ENCODE results near the gene ZNF616.

DNA sequence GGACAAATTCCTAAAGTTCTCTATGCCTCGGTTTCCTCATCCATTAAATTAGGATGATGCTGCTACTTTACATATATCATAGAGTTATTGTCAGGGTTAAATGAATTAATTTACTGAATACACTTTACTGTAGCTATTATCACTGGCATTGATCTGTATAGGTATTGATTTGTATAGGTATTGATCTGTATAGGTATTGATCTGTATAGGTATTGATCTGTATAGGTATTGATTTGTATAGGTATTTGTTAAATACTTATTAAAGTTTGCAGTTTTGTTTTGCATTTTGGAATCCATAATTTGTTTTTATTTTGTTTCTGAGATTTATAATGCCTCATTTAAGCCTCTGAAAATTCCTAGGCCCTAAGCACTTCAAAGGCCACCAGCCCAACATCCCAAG lies 47.7 kb upstream of the ZNF616 start:
- TF ChIP-seq, protein P1, sequence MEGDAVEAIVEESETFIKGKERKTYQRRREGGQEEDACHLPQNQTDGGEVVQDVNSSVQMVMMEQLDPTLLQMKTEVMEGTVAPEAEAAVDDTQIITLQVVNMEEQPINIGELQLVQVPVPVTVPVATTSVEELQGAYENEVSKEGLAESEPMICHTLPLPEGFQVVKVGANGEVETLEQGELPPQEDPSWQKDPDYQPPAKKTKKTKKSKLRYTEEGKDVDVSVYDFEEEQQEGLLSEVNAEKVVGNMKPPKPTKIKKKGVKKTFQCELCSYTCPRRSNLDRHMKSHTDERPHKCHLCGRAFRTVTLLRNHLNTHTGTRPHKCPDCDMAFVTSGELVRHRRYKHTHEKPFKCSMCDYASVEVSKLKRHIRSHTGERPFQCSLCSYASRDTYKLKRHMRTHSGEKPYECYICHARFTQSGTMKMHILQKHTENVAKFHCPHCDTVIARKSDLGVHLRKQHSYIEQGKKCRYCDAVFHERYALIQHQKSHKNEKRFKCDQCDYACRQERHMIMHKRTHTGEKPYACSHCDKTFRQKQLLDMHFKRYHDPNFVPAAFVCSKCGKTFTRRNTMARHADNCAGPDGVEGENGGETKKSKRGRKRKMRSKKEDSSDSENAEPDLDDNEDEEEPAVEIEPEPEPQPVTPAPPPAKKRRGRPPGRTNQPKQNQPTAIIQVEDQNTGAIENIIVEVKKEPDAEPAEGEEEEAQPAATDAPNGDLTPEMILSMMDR (IDR thresholded peaks at IDR 0.05) = no peak
- no peak for TF ChIP-seq EP300 (IDR thresholded peaks at IDR 0.05)
